ENCODE measurements around the gene SPPL2A. TPM values are rescaled to one million over a fixed set of nuclear protein-coding genes. Genes with fewer than 3 reads are reported as not detected.

SPPL2A gene
- total RNA-seq, 4 donors from 2014 or later = 325 to 777 (median 391) TPM

- no peaks in the 10 kb centered on the region for H3K27me3 ChIP-seq
- intact Hi-C loops (cut with DNase I; ENCODE audit: low total_unique reads) (loop anchor here (5.0 kb wide), 1 partner anchor 357 kb away; no protein-coding TSS in a partner anchor), in situ Hi-C loops (cut with MboI; ENCODE audit: low pct_ligation_motif_present in 1 of 4, low pct_unique_long_range_greater_than_20kb in 1 of 4, low sequenced_read_pairs in 3 of 4) (loop anchor here in 2 of 4 donors (10.0 kb wide), 1 partner anchor 235 kb away; the partner anchor contains the start of gene AP4E1 (in 2 of the 2))
- no peak for DNase-seq
- H3K4me1 ChIP-seq = no peaks in the 10 kb centered on the region
- no peaks in the 10 kb centered on the region for H3K9me3 ChIP-seq
- no peaks in the 10 kb centered on the region for H3K36me3 ChIP-seq
- no peak overlapping the region for H3K4me3 ChIP-seq
- H3K27ac ChIP-seq = no peak overlapping the region
- WGBS, 2 donors (ENCODE audit: low coverage in 1 of 2) = 91% methylated on average over 2 of the region's 2 CpGs; no CpG with 5 or more reads in 1 of the 2 donors
- TF ChIP-seq EP300 (IDR thresholded peaks at IDR 0.05; ENCODE audit: low read depth) = no peak
- TF ChIP-seq POLR2A (IDR thresholded peaks at IDR 0.05) = no peak
- no peak for TF ChIP-seq CTCF (IDR thresholded peaks at IDR 0.05)
- no peak for TF ChIP-seq POLR2AphosphoS5 (IDR thresholded peaks at IDR 0.05)
Measured at GRCh38 chr15:50670115-50670514, 95.4 kb downstream of the SPPL2A start.

- TF ChIP-seq CTCF (IDR thresholded peaks at IDR 0.05) = no peak
- TF ChIP-seq POLR2A (IDR thresholded peaks at IDR 0.05) = no peak
- TF ChIP-seq POLR2AphosphoS5 (IDR thresholded peaks at IDR 0.05) = no peak
- TF ChIP-seq EP300 (IDR thresholded peaks at IDR 0.05; ENCODE audit: low read depth) = no peak
- intact Hi-C loops (cut with DNase I; ENCODE audit: low total_unique reads) = loop anchor here (5.0 kb wide), 1 partner anchor 358 kb away; no protein-coding TSS in a partner anchor
- 100% methylated on average over 1 of the region's 1 CpG for WGBS, 2 donors (ENCODE audit: low coverage in 1 of 2)
Measured at GRCh38 chr15:50669611-50670010, 95.9 kb downstream of the SPPL2A start.

GRCh38 chr15:50665938-50666337 lies 99.6 kb downstream of the SPPL2A start:
- no peak for DNase-seq

More at GRCh38 chr15:50669611-50670010, 95.9 kb downstream of the SPPL2A start:
- Histone ChIP-seq H3K36me3 (no peaks in the 10 kb centered on the region), H3K27me3 (no peaks in the 10 kb centered on the region), H3K4me1 (no peaks in the 10 kb centered on the region), H3K27ac (no peak overlapping the region), H3K4me3 (no peak overlapping the region), H3K9me3 (no peaks in the 10 kb centered on the region)
- no peak for DNase-seq
- in situ Hi-C loops (cut with MboI; ENCODE audit: low pct_ligation_motif_present in 1 of 4, low pct_unique_long_range_greater_than_20kb in 1 of 4, low sequenced_read_pairs in 3 of 4) = loop anchor here in 3 of 4 donors (10.0 kb wide), 2 partner anchors 215 to 235 kb away; partner anchors contain the start of gene AP4E1 (in 2 of the 3)

GRCh38 chr15:50655555-50655954 lies 110.0 kb downstream of the SPPL2A start:
- no peaks in the 10 kb centered on the region for H3K4me1 ChIP-seq
- in situ Hi-C loops (cut with MboI; ENCODE audit: low pct_ligation_motif_present in 1 of 4, low pct_unique_long_range_greater_than_20kb in 1 of 4, low sequenced_read_pairs in 3 of 4) = no loop called here
- H3K27ac ChIP-seq = no peak overlapping the region
- TF ChIP-seq CTCF (IDR thresholded peaks at IDR 0.05) = no peak
- TF ChIP-seq EP300 (IDR thresholded peaks at IDR 0.05; ENCODE audit: low read depth) = no peak
- no peak for TF ChIP-seq POLR2A (IDR thresholded peaks at IDR 0.05)
- TF ChIP-seq POLR2AphosphoS5 (IDR thresholded peaks at IDR 0.05) = no peak
- H3K36me3 ChIP-seq = peaks cover 0 to 51% (median 12%) of the 10 kb centered on the region in 4 donors
- intact Hi-C loops (cut with DNase I; ENCODE audit: low total_unique reads) = no loop called here
- no peak overlapping the region for H3K4me3 ChIP-seq
- 95 to 100% methylated on average over 1 to 4 of the region's 4 CpGs for WGBS, 2 donors (ENCODE audit: low coverage in 1 of 2)
- H3K27me3 ChIP-seq = no peaks in the 10 kb centered on the region
- no peaks in the 10 kb centered on the region for H3K9me3 ChIP-seq
- DNase-seq = no peak

More at GRCh38 chr15:50665938-50666337, 99.6 kb downstream of the SPPL2A start:
- intact Hi-C loops (cut with DNase I; ENCODE audit: low total_unique reads) (no loop called here), in situ Hi-C loops (cut with MboI; ENCODE audit: low pct_ligation_motif_present in 1 of 4, low pct_unique_long_range_greater_than_20kb in 1 of 4, low sequenced_read_pairs in 3 of 4) (loop anchor here in 1 of 4 donors (10.0 kb wide), 1 partner anchor 219 kb away; no protein-coding TSS in a partner anchor)
- no peaks in the 10 kb centered on the region for H3K27me3 ChIP-seq
- no peak overlapping the region for H3K4me3 ChIP-seq
- no peaks in the 10 kb centered on the region for H3K9me3 ChIP-seq
- TF ChIP-seq CTCF (IDR thresholded peaks at IDR 0.05) (no peak), POLR2AphosphoS5 (IDR thresholded peaks at IDR 0.05) (no peak), POLR2A (IDR thresholded peaks at IDR 0.05) (no peak), EP300 (IDR thresholded peaks at IDR 0.05; ENCODE audit: low read depth) (no peak)
- H3K4me1 ChIP-seq = no peaks in the 10 kb centered on the region
- 84 to 91% methylated on average over 4 to 5 of the region's 5 CpGs for WGBS, 2 donors (ENCODE audit: low coverage in 1 of 2)
- peaks cover 0 to 4% (median 2%) of the 10 kb centered on the region in 4 donors for H3K36me3 ChIP-seq
- H3K27ac ChIP-seq = no peak overlapping the region
